Measurements from ENCODE around the gene POLD1.

The POLD1 gene

DNA sequence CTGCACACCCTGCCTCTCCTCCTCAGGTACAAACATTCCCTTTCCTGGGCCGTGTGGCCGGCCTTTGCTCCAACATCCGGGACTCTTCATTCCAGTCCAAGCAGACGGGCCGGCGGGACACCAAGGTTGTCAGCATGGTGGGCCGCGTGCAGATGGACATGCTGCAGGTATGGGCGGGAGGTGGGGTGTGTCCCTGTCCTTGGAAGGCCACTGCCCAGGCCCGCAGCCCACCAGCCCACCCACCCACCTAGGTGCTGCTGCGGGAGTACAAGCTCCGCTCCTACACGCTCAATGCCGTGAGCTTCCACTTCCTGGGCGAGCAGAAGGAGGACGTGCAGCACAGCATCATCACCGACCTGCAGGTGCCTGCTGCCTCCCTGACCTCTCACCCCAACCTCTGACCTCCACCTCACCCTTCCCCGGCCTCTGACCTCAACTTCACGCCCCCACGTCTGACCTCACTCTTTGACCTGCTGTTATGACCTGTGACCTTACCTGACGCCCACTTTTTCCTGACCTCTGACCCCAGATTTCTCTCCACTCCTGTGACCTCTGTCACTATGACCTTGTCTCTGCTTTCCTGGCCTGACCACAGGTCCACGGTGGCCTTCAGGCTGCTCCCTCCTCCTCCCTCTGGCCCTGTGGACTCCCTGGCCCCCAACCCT, 22.1 kb downstream of the POLD1 start:
- no peak for TF ChIP-seq CTCF (conservative IDR thresholded peaks at IDR 0.05)
- H3K27ac ChIP-seq = no peak overlapping the region

DNA sequence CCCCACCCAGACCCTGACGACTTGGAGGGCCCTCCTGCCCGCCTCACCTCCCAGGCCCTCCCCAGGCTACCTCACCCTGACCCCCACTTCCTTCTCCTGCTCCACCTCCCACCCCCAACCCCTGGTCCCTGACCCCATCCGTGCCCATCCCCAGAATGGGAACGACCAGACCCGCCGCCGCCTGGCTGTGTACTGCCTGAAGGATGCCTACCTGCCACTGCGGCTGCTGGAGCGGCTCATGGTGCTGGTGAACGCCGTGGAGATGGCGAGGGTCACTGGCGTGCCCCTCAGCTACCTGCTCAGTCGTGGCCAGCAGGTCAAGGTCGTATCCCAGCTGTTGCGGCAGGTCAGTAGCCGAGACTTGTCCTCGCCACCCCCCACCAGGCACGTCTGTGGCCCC, 22.7 kb downstream of the POLD1 start:
- no peak overlapping the region for H3K27ac ChIP-seq
- no peak for TF ChIP-seq CTCF (conservative IDR thresholded peaks at IDR 0.05)

DNA sequence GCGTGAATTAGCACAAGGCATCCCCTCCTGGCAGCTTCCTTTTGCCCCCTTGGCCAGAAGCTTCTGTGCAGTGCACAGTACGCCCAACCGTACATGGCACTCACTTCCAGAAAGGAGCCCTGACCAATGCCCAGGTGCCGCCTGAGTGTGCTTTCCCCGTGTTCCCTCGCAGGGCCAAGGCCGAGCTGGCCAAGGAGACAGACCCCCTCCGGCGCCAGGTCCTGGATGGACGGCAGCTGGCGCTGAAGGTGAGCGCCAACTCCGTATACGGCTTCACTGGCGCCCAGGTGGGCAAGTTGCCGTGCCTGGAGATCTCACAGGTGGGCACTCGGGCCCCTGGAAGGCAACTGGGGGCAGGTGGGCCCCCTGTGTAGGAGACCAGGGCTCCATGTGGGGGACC, 25.2 kb downstream of the POLD1 start:
- TF ChIP-seq CTCF (conservative IDR thresholded peaks at IDR 0.05) = no peak
- H3K27ac ChIP-seq = no peak overlapping the region

DNA sequence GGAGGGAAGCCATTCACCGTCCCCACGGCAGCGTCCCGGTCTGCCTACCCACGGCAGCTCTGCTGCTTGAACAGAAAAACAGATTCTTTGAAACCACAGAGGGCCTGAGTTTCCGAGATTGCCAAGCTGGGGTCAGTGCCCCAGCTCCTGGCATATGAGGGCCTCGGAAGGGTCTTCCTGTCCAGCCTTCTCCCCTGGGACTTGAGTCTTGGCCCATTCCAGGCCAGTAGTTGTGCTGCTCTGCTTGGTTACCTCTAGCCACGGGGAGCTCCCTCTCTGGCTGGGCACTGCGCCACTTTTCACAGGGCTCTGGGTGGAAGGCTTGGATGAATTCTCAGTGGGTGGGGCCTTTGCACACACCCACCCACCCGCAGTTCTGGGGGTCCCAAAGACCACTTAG, 26.0 kb downstream of the POLD1 start:
- no peak for TF ChIP-seq CTCF (conservative IDR thresholded peaks at IDR 0.05)

GRCh38 chr19:50412419-50412818, 28.3 kb downstream of the POLD1 start:
- no peak for TF ChIP-seq CTCF (conservative IDR thresholded peaks at IDR 0.05)
- no peak overlapping the region for H3K27ac ChIP-seq

More for the DNA sequence above, 26.0 kb downstream of the POLD1 start:
- H3K27ac ChIP-seq = no peak overlapping the region

- TF ChIP-seq CTCF (conservative IDR thresholded peaks at IDR 0.05) = no peak
- H3K27ac ChIP-seq = no peak overlapping the region
Observed at GRCh38 chr19:50413096-50413495, 28.9 kb downstream of the POLD1 start.

DNA sequence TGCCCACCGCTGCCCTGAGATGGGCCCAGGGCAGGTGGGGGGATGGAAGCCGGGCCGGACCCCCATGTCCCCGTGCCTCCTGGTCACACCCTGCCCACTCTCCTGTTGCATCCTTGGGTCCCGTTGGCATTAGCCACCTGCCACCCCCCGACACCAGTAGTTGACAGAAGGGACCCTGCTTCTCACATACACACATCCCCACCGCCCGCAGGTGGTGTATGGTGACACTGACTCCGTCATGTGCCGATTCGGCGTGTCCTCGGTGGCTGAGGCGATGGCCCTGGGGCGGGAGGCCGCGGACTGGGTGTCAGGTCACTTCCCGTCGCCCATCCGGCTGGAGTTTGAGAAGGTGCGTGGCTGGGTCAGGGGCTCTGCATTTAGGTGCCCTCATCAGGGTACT, 29.4 kb downstream of the POLD1 start:
- TF ChIP-seq CTCF (conservative IDR thresholded peaks at IDR 0.05) = no peak
- H3K27ac ChIP-seq = no peak overlapping the region
